Measurements from ENCODE around the gene PSMD3. TPM values are rescaled to one million over a fixed set of nuclear protein-coding genes. Genes with fewer than 3 reads are reported as not detected.

The PSMD3 gene
- total and polyA plus RNA-seq, 9 of the 15 experiments (the other 6 are each of a cell fraction or from before 2014, with no cell fraction given), result 2.0 to 251 (median 135) TPM

- no peak for TF ChIP-seq FOXP4 (CRISPR knock-in tag; IDR thresholded peaks at IDR 0.05; ENCODE audit: borderline replicate concordance)
- TF ChIP-seq ZNF583 (CRISPR knock-in tag; IDR thresholded peaks at IDR 0.05), result no peak
- TF ChIP-seq BCLAF1 (IDR thresholded peaks at IDR 0.05; ENCODE audit: borderline replicate concordance in 1 of 2, control insufficient read depth in 1 of 2, low read depth in 2 of 2, low read length in 1 of 2), result no peak
- no peak for TF ChIP-seq HEY1 (CRISPR knock-in tag; IDR thresholded peaks at IDR 0.05; ENCODE audit: borderline replicate concordance)
- no peak for TF ChIP-seq POLR2A (conservative IDR thresholded peaks at IDR 0.05)
- no peak for TF ChIP-seq ETS1 (conservative IDR thresholded peaks at IDR 0.05; ENCODE audit: control insufficient read depth, low read depth, low read length)
- TF ChIP-seq TRIM25 (IDR thresholded peaks at IDR 0.05; ENCODE audit: borderline replicate concordance), result no peak
Measured at GRCh38 chr17:39962642-39963220, 17.9 kb upstream of the PSMD3 start, which contains the start of gene GSDMA (continued).

Data from K562 (cell line).